Measurements from ENCODE around the gene KCNJ6. TPM values are rescaled to one million over a fixed set of nuclear protein-coding genes. Genes with fewer than 3 reads are reported as not detected.

KCNJ6 gene
- total RNA-seq, 1 donor from 2014 or later: 0.64 TPM

DNA sequence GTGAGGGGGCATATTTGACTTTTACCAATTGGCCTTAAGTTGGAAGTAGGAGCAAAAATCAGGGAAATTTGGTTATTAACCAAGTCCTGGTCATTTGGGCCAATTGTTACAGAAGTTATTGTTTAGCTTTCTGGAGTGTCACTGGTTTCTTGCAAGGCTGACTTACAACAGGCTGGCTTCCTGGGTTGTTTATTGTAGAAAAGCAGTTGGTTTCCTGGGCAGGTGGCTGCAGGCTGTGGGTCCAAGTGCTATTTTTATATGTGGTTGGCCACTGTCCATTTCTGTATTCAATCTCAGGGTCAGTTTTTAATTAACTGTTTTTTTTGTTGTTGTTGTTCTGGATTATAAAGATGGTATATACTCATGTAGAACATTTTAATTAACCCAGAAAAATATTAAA lies 174.1 kb downstream of the KCNJ6 start:
- H3K9me3 ChIP-seq: no peaks in the 10 kb centered on the region
- no peak for TF ChIP-seq CTCF (IDR thresholded peaks at IDR 0.05)
- no peak overlapping the region for H3K4me3 ChIP-seq
- no peaks in the 10 kb centered on the region for H3K27me3 ChIP-seq
- no peaks in the 10 kb centered on the region for H3K36me3 ChIP-seq
- peaks cover 8 to 15% of the 10 kb centered on the region in 2 donors for H3K4me1 ChIP-seq
- intact Hi-C loops (cut with DNase I): no loop called here
- no peak overlapping the region for H3K27ac ChIP-seq
- DNase-seq (ENCODE audit: low spot score in 2 of 2): no peak

DNA sequence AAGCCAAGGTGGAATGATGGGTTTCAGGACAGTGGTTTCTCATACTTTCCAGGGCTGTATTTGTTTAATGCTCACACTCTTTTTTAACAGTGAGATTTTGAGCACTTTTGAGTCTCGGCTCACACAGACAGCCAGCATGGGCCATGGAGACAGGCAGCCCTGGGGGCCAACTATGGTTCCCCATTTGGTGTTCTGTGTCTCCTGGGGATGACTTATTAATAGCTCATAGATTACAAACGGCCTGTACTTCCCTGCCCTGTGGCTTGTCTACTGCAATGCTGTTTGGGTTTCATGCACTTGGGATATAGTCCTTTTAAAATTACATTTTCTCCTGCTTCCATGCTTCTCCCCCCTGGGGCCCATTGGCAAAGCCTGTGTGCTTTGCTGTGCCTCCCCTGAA lies 178.3 kb downstream of the KCNJ6 start:
- TF ChIP-seq CTCF (IDR thresholded peaks at IDR 0.05): no peak
- no peaks in the 10 kb centered on the region for H3K27me3 ChIP-seq
- H3K9me3 ChIP-seq: no peaks in the 10 kb centered on the region
- H3K4me3 ChIP-seq: peak overlapping the region in 1 of 2 donors; percentile 2
- peak overlapping the region; percentile 42 to 75 for H3K27ac ChIP-seq
- H3K4me1 ChIP-seq: peaks cover 8 to 16% of the 10 kb centered on the region in 2 donors
- no peaks in the 10 kb centered on the region for H3K36me3 ChIP-seq
- DNase-seq (ENCODE audit: low spot score in 2 of 2): no peak
- intact Hi-C loops (cut with DNase I): no loop called here

GRCh38 chr21:37737507-37737906 lies 178.8 kb downstream of the KCNJ6 start:
- H3K27me3 ChIP-seq: no peaks in the 10 kb centered on the region
- H3K27ac ChIP-seq: peak overlapping the region; percentile 42 to 75
- no peak for TF ChIP-seq CTCF (IDR thresholded peaks at IDR 0.05)
- intact Hi-C loops (cut with DNase I): no loop called here
- H3K36me3 ChIP-seq: no peaks in the 10 kb centered on the region
- no peaks in the 10 kb centered on the region for H3K9me3 ChIP-seq
- H3K4me3 ChIP-seq: no peak overlapping the region
- peaks cover 8 to 16% of the 10 kb centered on the region in 2 donors for H3K4me1 ChIP-seq
- DNase-seq (ENCODE audit: low spot score in 2 of 2): no peak

DNA sequence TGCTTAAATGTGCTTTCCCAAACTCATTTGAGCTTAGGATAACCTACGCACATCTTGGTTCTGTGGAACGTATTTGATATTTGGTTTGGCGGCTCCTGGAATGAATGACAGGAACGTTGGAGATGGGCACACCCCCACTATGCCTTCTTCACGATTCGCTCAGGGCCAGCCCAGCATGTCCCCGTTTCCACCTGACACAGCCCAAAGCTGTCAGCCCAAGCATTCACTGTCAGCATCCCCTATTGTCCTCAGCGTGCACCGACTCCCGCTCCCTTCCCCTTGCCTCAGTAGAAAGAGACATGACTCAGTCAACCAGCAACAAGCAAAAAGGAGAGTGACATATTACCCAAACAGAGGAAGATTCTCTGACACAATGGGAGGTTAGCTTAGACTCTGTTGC lies 181.4 kb downstream of the KCNJ6 start:
- Histone ChIP-seq H3K27ac (no peak overlapping the region), H3K4me1 (peaks cover 8 to 16% of the 10 kb centered on the region in 2 donors), H3K36me3 (no peaks in the 10 kb centered on the region), H3K9me3 (no peaks in the 10 kb centered on the region), H3K4me3 (no peak overlapping the region), H3K27me3 (no peaks in the 10 kb centered on the region)
- intact Hi-C loops (cut with DNase I): no loop called here
- no peak for TF ChIP-seq CTCF (IDR thresholded peaks at IDR 0.05)
- DNase-seq (ENCODE audit: low spot score in 2 of 2): no peak

DNA sequence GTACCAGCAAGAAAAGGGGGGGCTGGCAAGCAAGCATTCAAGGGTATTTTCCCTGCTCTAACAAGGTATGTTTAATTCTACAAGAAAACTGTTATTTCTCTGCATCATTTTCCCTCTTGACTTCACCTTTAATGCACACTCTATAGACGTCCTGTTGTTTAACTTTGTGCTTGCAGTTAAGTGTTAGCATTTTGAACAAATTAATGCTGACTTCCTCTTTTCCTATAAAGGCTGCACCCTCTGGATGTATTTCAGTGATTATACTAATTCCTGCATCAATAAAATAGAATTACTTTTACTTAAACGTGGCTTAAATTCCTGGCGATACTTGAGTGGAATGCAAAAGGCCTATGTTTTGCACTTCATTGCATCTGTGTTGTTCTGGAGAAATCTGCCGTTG lies 183.3 kb downstream of the KCNJ6 start:
- Histone ChIP-seq H3K9me3 (no peaks in the 10 kb centered on the region), H3K27ac (no peak overlapping the region), H3K4me1 (peaks cover 2 to 7% of the 10 kb centered on the region in 2 donors), H3K4me3 (no peak overlapping the region), H3K27me3 (no peaks in the 10 kb centered on the region), H3K36me3 (no peaks in the 10 kb centered on the region)
- DNase-seq (ENCODE audit: low spot score in 2 of 2): no peak
- no peak for TF ChIP-seq CTCF (IDR thresholded peaks at IDR 0.05)
- intact Hi-C loops (cut with DNase I): no loop called here

- Histone ChIP-seq H3K9me3 (no peaks in the 10 kb centered on the region), H3K36me3 (no peaks in the 10 kb centered on the region), H3K4me3 (no peak overlapping the region), H3K27ac (no peak overlapping the region), H3K27me3 (no peaks in the 10 kb centered on the region), H3K4me1 (no peaks in the 10 kb centered on the region)
- DNase-seq (ENCODE audit: low spot score in 2 of 2): no peak
- TF ChIP-seq CTCF (IDR thresholded peaks at IDR 0.05): no peak
- intact Hi-C loops (cut with DNase I): no loop called here
These were observed 192.1 kb downstream of the KCNJ6 start for GRCh38 chr21:37724201-37724600.

Data from ascending aorta (tissue), 2 donors.